ENCODE data around the gene SPINK6. TPM values are rescaled to one million over a fixed set of nuclear protein-coding genes. Genes with fewer than 3 reads are reported as not detected.

The SPINK6 gene
- total and polyA plus RNA-seq, 2 of the 8 experiments (the other 6 are each of a cell fraction or from before 2014, with no cell fraction given): not detected

Small RNAs within 50 kb of the gene (small RNA-seq; reads per million reads assigned to genes)
- gene HMGN1P16 (ENCODE audit: insufficient read depth): not detected

Other genes with a start within 250 kb of the SPINK6 start
- 2.0 and 2.2 TPM in 2 replicates for gene SPINK5, start 139.1 kb upstream of the SPINK6 start, total RNA-seq (2021; fragmentation: NEBNext Ultra II Directional; extraction: Animal tissue kit (Norgen Biotek cat#: 25700))
- gene SPINK5, start 139.1 kb upstream of the SPINK6 start, polyA plus RNA-seq (2011; rRNA removed): 0.97 and 1.4 TPM in 2 replicates
- not detected in 2 replicates for gene SPINK14, start 34.5 kb upstream of the SPINK6 start, total RNA-seq (2021; fragmentation: NEBNext Ultra II Directional; extraction: Animal tissue kit (Norgen Biotek cat#: 25700))
- not detected in 2 replicates for gene SPINK14, start 34.5 kb upstream of the SPINK6 start, polyA plus RNA-seq (2011; rRNA removed)
- not detected in 2 replicates for gene MARCOL, start 35.5 kb downstream of the SPINK6 start, total RNA-seq (2021; fragmentation: NEBNext Ultra II Directional; extraction: Animal tissue kit (Norgen Biotek cat#: 25700))
- not detected in 2 replicates for gene MARCOL, start 35.5 kb downstream of the SPINK6 start, polyA plus RNA-seq (2011; rRNA removed)
- not detected in 2 replicates for gene SPINK13, start 65.8 kb downstream of the SPINK6 start, total RNA-seq (2021; fragmentation: NEBNext Ultra II Directional; extraction: Animal tissue kit (Norgen Biotek cat#: 25700))
- not detected in 2 replicates for gene SPINK13, start 65.8 kb downstream of the SPINK6 start, polyA plus RNA-seq (2011; rRNA removed)
- not detected in 2 replicates for gene SPINK7, start 109.4 kb downstream of the SPINK6 start, total RNA-seq (2021; fragmentation: NEBNext Ultra II Directional; extraction: Animal tissue kit (Norgen Biotek cat#: 25700))
- not detected in 2 replicates for gene SPINK7, start 109.4 kb downstream of the SPINK6 start, polyA plus RNA-seq (2011; rRNA removed)
- gene SPINK9, start 132.5 kb downstream of the SPINK6 start, total RNA-seq (2021; fragmentation: NEBNext Ultra II Directional; extraction: Animal tissue kit (Norgen Biotek cat#: 25700)): not detected in 2 replicates
- not detected in 2 replicates for gene SPINK9, start 132.5 kb downstream of the SPINK6 start, polyA plus RNA-seq (2011; rRNA removed)
- 31.5 and 34.3 TPM in 2 replicates for gene FBXO38, start 180.9 kb downstream of the SPINK6 start, total RNA-seq (2021; fragmentation: NEBNext Ultra II Directional; extraction: Animal tissue kit (Norgen Biotek cat#: 25700))
- 9.0 and 9.1 TPM in 2 replicates for gene FBXO38, start 180.9 kb downstream of the SPINK6 start, polyA plus RNA-seq (2011; rRNA removed)

Data from H1 (cell line).